K562 (cell line): ENCODE results near the gene TULP4. TPM values are rescaled to one million over a fixed set of nuclear protein-coding genes. Genes with fewer than 3 reads are reported as not detected.
A peak's percentile ranks its signal among the peaks of the same experiment; 100 is the strongest.

Experiments
- CBX8 ChIP-seq: fragments of 200-600 bp; sonication (generic); IDR thresholded peaks from 2 replicates; pipeline ENCODE4 v1.6.1; 2012; ENCODE audit warnings: borderline replicate concordance, mixed run types, low read depth, mild to moderate bottlenecking, moderate library complexity, mixed read lengths, low read length, control low read depth, inconsistent platforms; ENCODE audit not compliant: poor library complexity, severe bottlenecking; ENCODE audit errors: extremely low read depth
- FIP1L1 ChIP-seq: fragments of 200-400 bp; formaldehyde crosslinking; IDR thresholded peaks from 2 replicates; pipeline ENCODE4 v1.6.1; 2018; ENCODE audit warnings: mild to moderate bottlenecking, low read depth, low read length; ENCODE audit not compliant: poor library complexity, severe bottlenecking
- MEIS2 ChIP-seq: fragments of 450-650 bp; IDR thresholded peaks from 2 replicates; pipeline ENCODE4 v1.6.1; 2014; ENCODE audit warnings: mild to moderate bottlenecking; ENCODE audit not compliant: partially characterized antibody
- NCOA2 ChIP-seq, 2 experiments: fragments of 450-650 bp; IDR thresholded peaks; 2 replicates each; pipeline ENCODE4 v1.6.1; 2018; ENCODE audit warnings: mild to moderate bottlenecking in 2 of 2, moderate library complexity in 1 of 2; ENCODE audit not compliant: partially characterized antibody in 2 of 2
- NR3C1 ChIP-seq: sonication (generic); formaldehyde crosslinking; IDR thresholded peaks from 2 replicates; pipeline ENCODE4 v1.8.1; 2022; ENCODE audit warnings: missing genetic modification reagents
- PBX2 ChIP-seq, 2 experiments: IDR thresholded peaks in 1 of 2; conservative IDR thresholded peaks in 1 of 2; 2 replicates each; pipeline ENCODE4 v1.6.1; 2016; ENCODE audit warnings: low read depth in 2 of 2, mild to moderate bottlenecking in 1 of 2, missing compliant biosample characterization in 1 of 2, missing genetic modification characterization in 1 of 2, moderate library complexity in 1 of 2
- RNF2 ChIP-seq: sonication (generic); IDR thresholded peaks from 2 replicates; pipeline ENCODE4 v1.6.1; 2016
- TARDBP ChIP-seq: fragments of 450-650 bp; IDR thresholded peaks from 2 replicates; pipeline ENCODE4 v1.6.1; 2016
- ZNF197 ChIP-seq: fragments of 200-800 bp; sonication (Bioruptor generic); IDR thresholded peaks from 2 replicates; pipeline ENCODE4 v1.6.1; 2016; ENCODE audit warnings: low read depth, missing genetic modification characterization, missing compliant biosample characterization
- ZNF212 ChIP-seq: fragments of 450-650 bp; formaldehyde crosslinking; IDR thresholded peaks from 2 replicates; pipeline ENCODE4 v1.4.0; 2020; ENCODE audit warnings: mild to moderate bottlenecking
- ZNF318 ChIP-seq, 2 experiments: fragments of 450-650 bp; IDR thresholded peaks; 2 replicates each; pipeline ENCODE4 v1.6.1; 2016; ENCODE audit warnings: mild to moderate bottlenecking in 2 of 2, borderline replicate concordance in 1 of 2, low read depth in 1 of 2, moderate library complexity in 1 of 2
- ZSCAN29 ChIP-seq: fragments of 450-650 bp; IDR thresholded peaks from 2 replicates; pipeline ENCODE4 v1.6.1; 2017
- polyA plus RNA-seq, 8 experiments: library from polyadenylated mRNA; depleted of rRNA in 4 of 8; stranded (reverse) in 5 of 8; unstranded in 3 of 8; fragments of >200 nt; fragmentation: Nextera tagmentation in 2 of 8; fragmentation: Illumina TruSeq in 1 of 8; extraction: Ambion mirVana in 2 of 8; extraction: Trizol in 1 of 8; gene quantifications; 2 replicates each; pipeline versions ENCODE4 v1.2.1 to v1.2.3, GENCODE V29; 2011 to 2014; ENCODE audit warnings: inconsistent platforms in 1 of 8, missing spikeins in 1 of 8
- total RNA-seq, 7 experiments: library from RNA; depleted of rRNA in 6 of 7; stranded (reverse); fragments of >200 nt in 6 of 7; fragmentation: Illumina TruSeq in 2 of 7; extraction: Trizol in 2 of 7; gene quantifications; 2 replicates each; pipeline versions ENCODE4 v1.2.1 to v1.2.3, GENCODE V29; 2011 to 2021; ENCODE audit warnings: low replicate concordance in 1 of 7

The TULP4 gene
- total and polyA plus RNA-seq, 9 of the 15 experiments (the other 6 are each of a cell fraction or from before 2014, with no cell fraction given) = 1.2 to 50.4 (median 11.0) TPM

GRCh38 chr6:158475344-158476302, 163.4 kb downstream of the TULP4 start (continued):
- no peak for TF ChIP-seq ZNF197 (CRISPR knock-in tag)
- TF ChIP-seq NCOA2 (IDR thresholded peaks at IDR 0.05; ENCODE audit: partially characterized antibody in 2 of 2) = no peak
- no peak for TF ChIP-seq ZNF212 (CRISPR knock-in tag)
- no peak for TF ChIP-seq FIP1L1
- TF ChIP-seq CBX8 = no peak
- no peak for TF ChIP-seq NR3C1 (CRISPR knock-in tag)
- no peak for TF ChIP-seq TARDBP
- no peak for TF ChIP-seq ZSCAN29
- no peak for TF ChIP-seq PBX2 (CRISPR knock-in tag; IDR thresholded peaks at IDR 0.05; ENCODE audit: low read depth)
- TF ChIP-seq PBX2 (tag; conservative IDR thresholded peaks at IDR 0.05; ENCODE audit: low read depth) = peak; percentile 61
- peak; percentile 53 for TF ChIP-seq MEIS2
- no peak for TF ChIP-seq ZNF318 (IDR thresholded peaks at IDR 0.05; ENCODE audit: borderline replicate concordance in 1 of 2, low read depth in 1 of 2)
- TF ChIP-seq RNF2 = no peak
